ENCODE data around the gene KLHL30.

KLHL30 gene

DNA sequence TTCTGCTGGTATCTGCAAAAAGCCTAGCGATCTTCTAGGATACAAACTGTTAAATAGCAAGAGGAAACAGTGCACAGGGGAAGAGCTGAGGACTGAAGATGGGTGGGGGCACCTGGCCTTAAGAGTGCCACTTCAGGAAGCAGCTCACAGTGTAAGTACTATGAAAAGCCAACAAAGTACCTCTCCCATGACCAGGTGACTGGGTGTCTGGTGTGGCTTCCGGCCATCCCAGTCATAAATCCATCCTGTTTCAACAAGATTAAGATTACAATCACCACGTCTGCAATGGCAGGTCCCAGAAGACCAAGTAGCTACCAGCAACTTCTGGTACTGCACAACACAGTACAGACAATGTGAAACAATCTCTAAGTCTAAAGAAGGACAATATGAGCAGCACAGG is 36.2 kb downstream of the KLHL30 start:
- DNase-seq (ENCODE audit: low read depth in 2 of 2): no peak

GRCh38 chr2:238176613-238177012 is 38.1 kb downstream of the KLHL30 start:
- DNase-seq (ENCODE audit: low read depth in 2 of 2): no peak

DNA sequence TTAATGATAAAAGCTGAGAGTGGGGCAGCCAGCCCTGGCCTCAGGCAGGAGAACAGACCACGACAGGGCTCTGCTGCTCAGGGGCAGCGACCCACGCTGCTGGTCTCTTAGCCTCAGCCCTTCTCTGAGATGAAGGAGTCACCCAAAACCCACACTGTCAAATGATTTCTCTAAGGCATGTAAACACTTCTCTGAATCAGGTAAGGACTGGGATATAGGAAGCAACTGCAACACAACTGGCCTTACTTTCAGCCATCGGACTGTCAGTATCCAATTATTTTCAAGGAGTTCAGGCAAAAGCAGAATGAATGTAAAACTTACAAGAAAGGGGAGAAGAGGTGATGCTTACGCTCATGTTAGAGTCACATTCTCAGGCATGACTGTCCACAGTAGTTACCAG is 42.1 kb downstream of the KLHL30 start:
- DNase-seq (ENCODE audit: low read depth in 2 of 2): no peak

DNA sequence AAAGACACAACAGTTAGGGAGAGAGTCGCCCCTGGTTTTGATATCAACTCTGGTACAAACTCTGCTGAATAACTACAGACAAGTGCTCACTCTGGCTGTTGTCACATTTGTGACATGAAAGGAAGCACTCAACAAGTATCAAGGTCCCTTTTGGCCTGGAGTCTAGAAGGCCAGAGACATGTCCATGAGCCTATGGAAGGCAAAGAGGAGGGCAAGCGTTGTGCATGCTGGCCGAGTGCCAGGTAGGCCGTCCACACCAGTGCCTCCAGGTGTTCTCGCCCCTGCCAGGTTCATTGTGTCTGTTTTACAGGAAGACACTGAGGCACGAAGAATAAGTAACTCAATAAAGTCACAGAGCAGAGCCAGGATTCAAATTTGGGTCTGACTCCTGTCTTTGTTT is 43.9 kb downstream of the KLHL30 start:
- no peak for DNase-seq (ENCODE audit: low read depth in 2 of 2)

DNA sequence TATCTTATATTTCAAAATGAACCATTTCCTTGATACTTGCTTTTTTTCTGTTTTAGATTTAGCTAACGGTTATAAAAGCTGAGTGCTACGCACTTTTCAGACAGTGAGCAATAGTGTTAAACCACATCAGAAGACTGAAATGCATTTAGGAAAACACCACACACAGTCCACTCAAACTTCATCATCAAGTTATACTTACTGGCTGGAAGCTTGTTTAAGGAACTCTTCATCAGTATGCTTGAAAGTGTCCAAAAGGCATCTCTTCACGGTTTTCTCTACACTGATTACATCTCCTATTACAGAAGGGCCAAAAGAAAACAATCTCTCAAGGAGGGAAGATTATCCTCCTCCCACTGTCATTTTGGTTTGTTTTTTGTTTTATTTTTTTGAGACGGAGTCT is 45.4 kb downstream of the KLHL30 start:
- no peak for DNase-seq (ENCODE audit: low read depth in 2 of 2)

DNA sequence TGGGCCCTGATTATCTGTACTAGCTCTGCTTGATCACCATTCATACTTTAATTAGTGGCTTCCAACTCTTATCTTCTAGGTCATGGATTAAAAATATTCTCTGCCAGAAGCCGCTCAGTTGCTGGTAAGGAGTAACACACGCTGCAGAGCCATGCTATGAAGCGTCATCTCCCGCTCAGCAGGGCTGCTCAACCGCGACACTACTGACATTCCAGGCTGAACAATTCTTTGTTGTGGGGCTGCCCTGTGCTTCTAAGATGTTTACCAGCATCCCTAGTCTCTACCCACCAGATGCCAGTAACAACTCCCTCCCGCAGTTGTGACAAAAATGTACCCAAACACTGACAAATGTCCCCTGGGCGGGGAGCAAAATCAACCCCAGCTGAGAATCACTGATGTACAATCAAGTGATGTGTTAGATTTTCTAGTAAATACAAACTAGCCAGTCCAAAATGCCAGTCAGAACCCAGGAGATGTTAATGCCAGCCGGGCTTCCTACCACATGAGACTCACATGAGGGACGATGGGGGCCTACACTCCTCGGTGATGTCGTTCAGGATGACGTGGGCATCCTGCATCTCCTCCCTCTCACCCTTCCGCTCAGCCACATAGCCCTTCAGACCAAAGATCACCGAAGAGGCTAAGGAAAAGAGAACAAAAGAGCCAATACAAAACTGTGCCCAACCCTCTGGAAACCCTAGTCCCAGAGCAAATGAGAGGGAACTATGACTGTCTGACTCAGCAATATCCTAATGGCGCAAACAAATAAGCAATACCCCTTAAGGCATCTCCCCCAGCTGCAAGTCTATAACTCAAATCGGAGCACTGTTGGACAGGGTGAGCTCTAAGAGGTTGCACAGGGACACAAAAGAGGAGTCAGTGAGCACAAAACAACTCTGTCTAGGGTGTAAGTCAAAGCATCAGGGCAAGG is 49.4 kb downstream of the KLHL30 start:
- DNase-seq (ENCODE audit: low read depth in 2 of 2): no peak

GRCh38 chr2:238190445-238190844 is 52.0 kb downstream of the KLHL30 start:
- DNase-seq (ENCODE audit: low read depth in 2 of 2): no peak
